Measurements from ENCODE around the gene DUS3L.

DNA sequence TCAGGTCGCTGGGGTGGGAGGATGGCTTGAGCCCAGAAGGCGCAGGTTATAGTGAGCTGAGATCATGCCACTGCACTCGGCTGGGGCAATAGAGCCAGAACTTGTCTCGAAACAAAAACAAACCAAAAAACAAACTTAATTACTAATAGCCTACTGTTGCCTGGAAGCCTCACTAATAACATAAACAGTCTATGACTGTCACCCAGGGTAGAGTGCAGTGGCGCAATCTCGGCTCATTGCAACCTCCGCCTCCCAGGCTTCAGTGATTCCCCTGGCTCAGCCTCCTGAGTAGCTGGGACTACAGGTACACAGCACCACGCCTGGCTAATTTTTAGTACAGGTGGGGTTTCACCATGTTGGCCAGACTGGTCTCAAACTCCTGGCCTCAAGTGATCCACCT lies 52.5 kb downstream of the DUS3L start:
- TF ChIP-seq, protein P1, sequence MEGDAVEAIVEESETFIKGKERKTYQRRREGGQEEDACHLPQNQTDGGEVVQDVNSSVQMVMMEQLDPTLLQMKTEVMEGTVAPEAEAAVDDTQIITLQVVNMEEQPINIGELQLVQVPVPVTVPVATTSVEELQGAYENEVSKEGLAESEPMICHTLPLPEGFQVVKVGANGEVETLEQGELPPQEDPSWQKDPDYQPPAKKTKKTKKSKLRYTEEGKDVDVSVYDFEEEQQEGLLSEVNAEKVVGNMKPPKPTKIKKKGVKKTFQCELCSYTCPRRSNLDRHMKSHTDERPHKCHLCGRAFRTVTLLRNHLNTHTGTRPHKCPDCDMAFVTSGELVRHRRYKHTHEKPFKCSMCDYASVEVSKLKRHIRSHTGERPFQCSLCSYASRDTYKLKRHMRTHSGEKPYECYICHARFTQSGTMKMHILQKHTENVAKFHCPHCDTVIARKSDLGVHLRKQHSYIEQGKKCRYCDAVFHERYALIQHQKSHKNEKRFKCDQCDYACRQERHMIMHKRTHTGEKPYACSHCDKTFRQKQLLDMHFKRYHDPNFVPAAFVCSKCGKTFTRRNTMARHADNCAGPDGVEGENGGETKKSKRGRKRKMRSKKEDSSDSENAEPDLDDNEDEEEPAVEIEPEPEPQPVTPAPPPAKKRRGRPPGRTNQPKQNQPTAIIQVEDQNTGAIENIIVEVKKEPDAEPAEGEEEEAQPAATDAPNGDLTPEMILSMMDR (IDR thresholded peaks at IDR 0.05 in 4 of 5, conservative IDR thresholded peaks at IDR 0.05 in 1 of 5), result no peak
- no peak for TF ChIP-seq POLR2A (IDR thresholded peaks at IDR 0.05)
